Activated naive CD8-positive, alpha-beta T cell (primary cell): ENCODE results near the gene ANKRD11.

ENCODE experiments used
- H3K27ac Mint-ChIP-seq: one replicate; pipeline ENCODE4 v1.8.0; 2021; ENCODE audit warnings: mixed read lengths
- H3K27me3 Mint-ChIP-seq: one replicate; pipeline ENCODE4 v1.8.0; 2021; ENCODE audit warnings: mixed read lengths
- H3K36me3 Mint-ChIP-seq: one replicate; pipeline ENCODE4 v1.8.0; 2021; ENCODE audit warnings: mixed read lengths
- H3K4me1 Mint-ChIP-seq: one replicate; pipeline ENCODE4 v1.8.0; 2021; ENCODE audit warnings: low read depth, mixed read lengths
- H3K4me3 Mint-ChIP-seq: one replicate; pipeline ENCODE4 v1.8.0; 2021; ENCODE audit warnings: mild to moderate bottlenecking, mixed read lengths
- H3K9me3 Mint-ChIP-seq: one replicate; pipeline ENCODE4 v1.8.0; 2021; ENCODE audit warnings: low read depth, mixed read lengths

The ANKRD11 gene

DNA sequence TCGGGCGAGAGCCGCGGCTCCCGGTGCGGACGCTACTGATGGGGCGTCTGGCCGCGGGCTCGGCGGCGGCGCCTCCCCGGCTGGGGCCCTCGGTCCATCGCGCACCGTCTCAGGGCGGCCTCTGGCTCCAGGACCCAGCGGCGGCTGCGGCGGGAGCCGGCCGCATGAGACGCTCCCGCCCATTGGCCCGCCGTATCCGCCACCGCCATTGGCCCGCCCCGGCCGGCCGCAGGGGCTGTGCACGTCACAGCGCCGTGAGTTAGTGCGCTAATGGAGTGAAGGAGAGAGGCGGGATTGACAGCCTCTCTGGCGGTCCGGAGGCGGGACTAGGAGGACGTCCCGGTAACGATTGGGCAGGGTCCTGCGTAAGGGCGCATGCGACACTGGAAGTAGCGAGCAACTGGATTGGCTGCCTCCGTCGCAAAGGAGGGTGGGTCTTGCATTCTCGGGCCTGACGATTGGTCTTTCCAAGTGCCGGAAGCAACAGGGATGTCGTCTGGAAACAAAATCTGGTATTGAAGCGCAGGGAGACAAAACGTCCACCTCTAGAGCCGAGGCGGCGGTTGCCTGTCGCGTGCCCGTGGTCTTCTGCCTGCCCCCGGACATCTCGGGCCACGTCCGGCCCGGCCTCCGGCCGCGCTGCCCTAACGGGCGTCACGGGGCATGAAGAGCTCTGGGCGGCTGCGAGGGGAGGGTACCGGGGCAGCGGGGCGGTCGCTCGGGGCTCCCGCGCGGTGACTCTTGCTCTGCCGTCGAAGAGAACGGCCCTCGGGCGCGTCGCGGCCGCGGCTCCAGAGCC is at the start of gene ANKRD11:
Gene ANKRD11, minus strand, starts transcription at position 123 of the 799 bp plus-strand sequence. CDS start 173,542 bp downstream, outside the sequence.
- Mint-ChIP-seq H3K9me3 (no peaks in the 10 kb centered on the region), H3K27ac (peak within 1 kb of the TSS; percentile 98), H3K36me3 (peaks cover 5% of the 10 kb centered on the region), H3K4me1 (peaks cover 53% of the 10 kb centered on the region), H3K4me3 (peak within 1 kb of the TSS; percentile 97), H3K27me3 (no peaks in the 10 kb centered on the region)

DNA sequence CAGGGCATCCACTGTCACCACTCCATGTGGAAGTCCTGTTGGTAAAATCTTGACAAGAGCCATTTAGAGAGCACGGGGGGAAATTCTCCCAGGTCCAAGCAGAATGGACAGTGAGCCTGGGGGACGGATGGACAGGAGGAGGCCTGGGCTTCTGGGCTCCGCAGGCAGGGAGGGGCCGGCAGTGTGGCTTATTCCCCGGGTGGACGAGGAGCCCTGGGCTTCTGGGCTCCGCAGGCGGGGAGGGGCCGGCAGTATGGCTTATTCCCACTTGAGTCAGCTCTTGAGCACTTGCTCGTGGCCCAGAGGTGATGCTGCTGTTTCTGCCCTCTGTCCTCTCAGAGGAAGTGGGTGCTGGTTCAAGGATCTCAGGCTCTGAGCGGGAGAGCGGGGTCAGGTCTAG is 47.9 kb upstream of the ANKRD11 start:
- Mint-ChIP-seq H3K27ac (no peak overlapping the region), H3K36me3 (peaks cover 8% of the 10 kb centered on the region), H3K27me3 (no peaks in the 10 kb centered on the region), H3K9me3 (no peaks in the 10 kb centered on the region), H3K4me1 (peaks cover 26% of the 10 kb centered on the region), H3K4me3 (no peak overlapping the region)

DNA sequence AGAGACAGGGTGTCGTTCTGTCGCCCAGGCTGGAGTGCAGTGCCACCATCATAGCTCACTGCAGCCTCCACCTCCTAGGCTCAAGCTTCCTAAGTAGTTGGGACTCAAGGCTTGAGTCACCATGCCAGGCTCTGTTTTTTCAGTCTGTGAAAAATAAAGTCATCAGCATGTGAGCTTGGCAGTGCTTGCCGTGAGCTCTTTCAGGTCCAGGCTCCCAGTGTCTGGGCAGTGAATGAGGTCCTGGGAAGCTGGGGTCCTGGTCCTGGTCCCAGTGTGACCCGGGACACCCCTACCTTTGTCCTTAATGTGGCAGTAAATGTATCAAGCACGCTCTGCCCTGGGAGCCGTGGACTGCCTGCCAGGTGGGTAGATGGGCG is 47.2 kb upstream of the ANKRD11 start:
- Mint-ChIP-seq H3K4me1 (peaks cover 26% of the 10 kb centered on the region), H3K27ac (no peak overlapping the region), H3K27me3 (no peaks in the 10 kb centered on the region), H3K4me3 (no peak overlapping the region), H3K9me3 (no peaks in the 10 kb centered on the region), H3K36me3 (peaks cover 8% of the 10 kb centered on the region)

DNA sequence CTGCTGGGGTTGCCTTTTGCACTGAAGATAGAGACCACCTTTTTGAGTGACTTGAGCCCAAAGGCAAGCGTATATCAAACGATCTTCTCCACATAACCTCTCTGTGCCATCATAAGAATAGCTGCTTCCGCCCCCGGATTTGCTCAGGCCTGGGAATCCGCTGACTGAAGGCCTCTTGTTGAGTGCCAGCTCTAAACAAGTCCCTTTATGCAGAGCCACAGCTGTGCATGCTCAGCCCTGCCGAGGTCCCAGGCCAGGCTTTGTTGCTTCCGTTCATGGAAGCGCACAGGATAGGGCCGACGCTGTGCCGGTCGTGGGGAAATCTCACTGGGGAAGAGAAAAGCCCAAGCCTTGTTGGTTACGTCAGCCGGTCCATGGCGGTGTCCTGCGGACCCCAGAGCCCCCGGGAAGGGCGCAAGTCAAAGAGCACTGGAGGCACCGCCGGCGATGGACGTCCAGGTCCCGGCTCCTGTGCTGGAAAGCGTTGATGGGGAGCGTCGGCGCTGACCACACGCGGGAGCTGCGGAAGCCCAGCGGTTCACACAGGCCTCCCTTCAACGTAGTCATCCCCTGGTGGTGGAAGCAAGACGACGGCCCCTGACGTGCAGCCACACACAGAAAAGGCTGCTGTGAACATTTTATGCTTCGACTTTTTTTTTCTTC is 46.7 kb upstream of the ANKRD11 start:
- peaks cover 8% of the 10 kb centered on the region for H3K36me3 Mint-ChIP-seq
- H3K4me1 Mint-ChIP-seq: peaks cover 26% of the 10 kb centered on the region
- no peak overlapping the region for H3K4me3 Mint-ChIP-seq
- no peaks in the 10 kb centered on the region for H3K9me3 Mint-ChIP-seq
- no peak overlapping the region for H3K27ac Mint-ChIP-seq
- H3K27me3 Mint-ChIP-seq: no peaks in the 10 kb centered on the region

DNA sequence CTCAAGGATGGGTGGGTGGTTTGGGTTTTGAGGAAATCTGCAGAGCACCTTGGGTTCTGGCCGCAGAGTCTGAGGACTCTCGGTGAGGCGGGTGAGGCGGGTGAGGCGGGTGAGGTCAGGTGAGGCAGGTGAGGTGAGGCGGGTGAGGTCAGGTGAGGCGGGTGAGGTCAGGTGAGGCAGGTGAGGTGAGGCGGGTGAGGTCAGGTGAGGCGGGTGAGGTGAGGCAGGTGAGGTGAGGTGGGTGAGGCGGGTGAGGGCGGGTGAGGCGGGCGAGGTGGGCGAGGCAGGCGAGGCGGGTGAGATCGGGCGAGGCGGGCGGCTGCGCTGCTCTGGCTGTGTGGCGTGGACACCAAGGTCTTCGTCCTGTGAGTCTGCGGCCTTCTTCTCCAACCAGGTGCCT is 46.0 kb upstream of the ANKRD11 start:
- Mint-ChIP-seq H3K27ac (no peak overlapping the region), H3K4me3 (no peak overlapping the region), H3K27me3 (no peaks in the 10 kb centered on the region), H3K36me3 (peaks cover 8% of the 10 kb centered on the region), H3K4me1 (peaks cover 26% of the 10 kb centered on the region), H3K9me3 (no peaks in the 10 kb centered on the region)

- H3K27me3 Mint-ChIP-seq: no peaks in the 10 kb centered on the region
- peaks cover 23% of the 10 kb centered on the region for H3K4me1 Mint-ChIP-seq
- peak overlapping the region; percentile 11 for H3K4me3 Mint-ChIP-seq
- peak overlapping the region; percentile 84 for H3K27ac Mint-ChIP-seq
- peaks cover 6% of the 10 kb centered on the region for H3K36me3 Mint-ChIP-seq
- H3K9me3 Mint-ChIP-seq: no peaks in the 10 kb centered on the region
These were observed 43.9 kb upstream of the ANKRD11 start for GRCh38 chr16:89534252-89534756.

DNA sequence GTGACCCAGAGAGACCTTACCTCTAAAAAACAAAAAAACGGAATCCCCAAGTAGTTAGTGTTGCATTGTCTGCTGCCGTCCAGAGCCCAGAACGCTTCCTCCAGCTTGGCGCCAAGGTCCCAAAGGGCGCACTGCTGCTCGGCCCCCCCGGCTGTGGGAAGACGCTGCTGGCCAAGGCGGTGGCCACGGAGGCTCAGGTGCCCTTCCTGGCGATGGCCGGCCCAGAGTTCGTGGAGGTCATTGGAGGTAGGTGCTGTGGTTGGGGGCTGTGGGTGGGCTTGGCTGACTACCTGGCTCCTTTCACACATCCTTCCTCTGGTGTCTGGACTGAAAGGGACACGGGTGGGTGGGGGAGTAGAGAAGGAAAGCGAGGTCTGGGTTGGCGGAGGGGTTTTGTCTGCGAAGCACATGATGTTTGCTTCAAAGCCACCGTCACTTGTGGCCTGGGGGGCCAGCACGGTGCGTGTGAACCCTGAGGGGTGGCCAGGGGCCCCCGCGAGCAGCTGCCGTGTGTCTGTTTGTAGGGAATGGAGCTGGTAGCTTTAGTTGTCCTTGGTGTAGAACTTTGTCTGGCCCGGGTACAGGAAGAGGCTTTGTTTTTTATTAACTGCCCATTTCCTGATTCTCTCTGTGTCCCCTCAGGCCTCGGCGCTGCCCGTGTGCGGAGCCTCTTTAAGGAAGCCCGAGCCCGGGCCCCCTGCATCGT is 41.6 kb upstream of the ANKRD11 start:
- Mint-ChIP-seq H3K36me3 (peaks cover 6% of the 10 kb centered on the region), H3K27ac (no peak overlapping the region), H3K4me1 (peaks cover 23% of the 10 kb centered on the region), H3K4me3 (no peak overlapping the region), H3K9me3 (no peaks in the 10 kb centered on the region), H3K27me3 (no peaks in the 10 kb centered on the region)

DNA sequence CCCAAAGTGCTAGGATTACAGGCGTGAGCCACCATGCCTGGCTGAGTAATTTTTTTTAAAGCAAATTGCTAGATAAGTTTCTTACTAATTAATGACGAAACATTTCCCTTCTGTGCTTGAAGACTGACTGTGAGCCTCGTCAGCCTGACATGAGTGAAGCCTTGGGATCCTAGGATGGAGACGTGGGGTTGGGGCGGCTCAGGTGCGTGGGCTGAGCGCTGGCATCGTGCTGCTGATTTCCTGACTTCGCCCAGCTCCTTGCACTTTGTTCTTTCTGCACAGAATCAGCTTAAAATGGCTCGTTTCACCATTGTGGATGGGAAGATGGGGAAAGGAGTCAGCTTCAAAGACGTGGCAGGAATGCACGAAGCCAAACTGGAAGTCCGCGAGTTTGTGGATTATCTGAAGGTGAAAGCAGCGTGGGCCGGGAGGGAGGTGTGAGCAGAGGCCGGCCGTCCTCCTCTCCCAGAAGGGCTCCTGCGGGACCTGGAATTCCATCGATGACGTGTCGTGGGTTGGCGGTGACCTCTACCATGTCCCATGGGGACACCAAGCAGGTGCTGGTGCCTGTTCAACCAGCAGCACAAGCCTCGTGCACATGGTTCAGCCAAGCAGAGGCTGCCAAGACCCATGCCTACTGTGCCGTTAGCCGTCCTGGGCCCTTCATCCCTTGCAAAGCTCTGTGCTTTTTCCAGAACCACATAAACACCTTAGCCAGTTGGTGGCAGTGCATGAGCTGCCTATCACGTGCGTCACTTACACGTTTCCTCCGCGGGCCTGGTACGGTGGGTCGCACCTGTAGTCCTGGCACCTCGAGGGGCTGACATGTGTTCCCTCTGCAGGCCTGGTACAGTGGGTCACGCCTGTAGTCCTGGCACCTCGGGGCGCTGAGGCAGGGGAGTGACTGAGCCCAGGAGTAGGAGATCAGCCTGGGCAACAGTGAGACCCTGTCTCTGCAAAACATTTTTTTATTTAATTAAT is 40.3 kb upstream of the ANKRD11 start:
- H3K4me3 Mint-ChIP-seq: no peak overlapping the region
- no peaks in the 10 kb centered on the region for H3K27me3 Mint-ChIP-seq
- no peak overlapping the region for H3K27ac Mint-ChIP-seq
- H3K4me1 Mint-ChIP-seq: peaks cover 22% of the 10 kb centered on the region
- H3K9me3 Mint-ChIP-seq: no peaks in the 10 kb centered on the region
- H3K36me3 Mint-ChIP-seq: peaks cover 6% of the 10 kb centered on the region

GRCh38 chr16:89529097-89529496 is 38.7 kb upstream of the ANKRD11 start:
- Mint-ChIP-seq H3K36me3 (peaks cover 5% of the 10 kb centered on the region), H3K4me3 (no peak overlapping the region), H3K27ac (no peak overlapping the region), H3K4me1 (peaks cover 8% of the 10 kb centered on the region), H3K27me3 (no peaks in the 10 kb centered on the region), H3K9me3 (no peaks in the 10 kb centered on the region)

DNA sequence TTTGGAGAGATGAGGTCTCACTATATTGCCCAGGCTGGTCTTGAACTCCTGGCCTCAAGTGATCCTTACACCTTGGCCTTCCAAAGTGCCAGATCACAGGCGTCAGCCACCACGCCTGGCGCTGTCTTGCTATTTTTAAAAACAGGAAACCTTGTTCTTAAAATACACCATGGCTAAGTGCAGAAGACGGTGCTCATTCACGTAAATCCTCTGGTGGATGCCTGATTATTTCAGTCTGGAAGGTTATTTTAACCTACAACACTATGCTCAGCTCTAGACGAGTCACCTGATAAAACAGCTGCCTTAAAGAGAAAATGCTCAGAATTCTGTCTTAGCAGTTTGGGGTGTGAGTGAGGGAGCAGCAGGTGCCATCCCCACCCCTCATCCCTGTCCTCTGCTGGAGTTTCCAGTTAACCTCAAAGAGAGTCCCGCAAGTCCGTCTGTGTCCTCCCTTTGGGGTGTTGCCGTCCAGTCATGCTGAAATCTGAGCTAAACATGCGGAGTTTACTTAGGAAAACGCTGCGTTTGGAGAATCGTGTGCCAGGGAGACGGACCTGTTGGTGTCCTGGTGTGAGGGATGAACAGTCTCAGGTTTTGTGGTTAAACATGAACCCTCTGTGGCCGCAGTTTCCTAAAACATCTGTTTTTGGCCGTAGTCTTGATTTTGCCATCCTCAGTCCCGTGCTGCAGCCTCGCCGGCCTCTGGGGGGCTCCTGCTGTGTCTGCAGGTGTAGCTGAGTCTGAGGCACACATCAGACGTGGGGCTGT is 35.0 kb upstream of the ANKRD11 start:
- Mint-ChIP-seq H3K4me1 (no peaks in the 10 kb centered on the region), H3K36me3 (no peaks in the 10 kb centered on the region), H3K9me3 (no peaks in the 10 kb centered on the region), H3K4me3 (no peak overlapping the region), H3K27me3 (no peaks in the 10 kb centered on the region), H3K27ac (no peak overlapping the region)

DNA sequence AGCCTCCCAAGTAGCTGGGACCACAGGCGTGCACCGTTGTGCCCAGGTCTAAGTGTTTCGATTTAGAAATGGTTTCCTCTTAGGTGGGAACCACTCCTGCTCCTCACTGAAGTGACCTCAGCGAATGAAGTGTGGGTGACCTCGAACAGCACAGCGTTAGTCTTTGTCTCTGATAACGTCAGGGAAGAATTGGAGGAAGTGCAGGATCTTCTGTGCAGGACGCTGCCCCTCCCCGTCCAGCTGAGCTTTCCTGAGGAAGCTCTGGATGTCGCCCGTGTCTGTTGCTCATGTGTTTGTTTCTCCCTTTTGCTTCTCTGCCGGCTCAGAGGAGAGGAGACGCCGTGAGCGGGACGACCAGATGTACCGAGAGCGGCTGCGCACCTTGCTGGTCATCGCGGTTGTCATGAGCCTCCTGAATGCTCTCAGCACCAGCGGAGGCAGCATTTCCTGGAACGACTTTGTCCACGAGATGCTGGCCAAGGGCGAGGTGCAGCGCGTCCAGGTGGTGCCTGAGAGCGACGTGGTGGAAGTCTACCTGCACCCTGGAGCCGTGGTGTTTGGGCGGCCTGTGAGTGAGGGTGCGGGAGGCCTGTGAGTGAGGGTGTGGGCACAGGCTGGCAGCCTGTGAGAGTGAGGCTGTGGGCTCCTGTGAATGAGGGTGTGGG is 33.5 kb upstream of the ANKRD11 start:
- Mint-ChIP-seq H3K4me1 (no peaks in the 10 kb centered on the region), H3K4me3 (no peak overlapping the region), H3K27ac (no peak overlapping the region), H3K36me3 (no peaks in the 10 kb centered on the region), H3K9me3 (no peaks in the 10 kb centered on the region), H3K27me3 (no peaks in the 10 kb centered on the region)

DNA sequence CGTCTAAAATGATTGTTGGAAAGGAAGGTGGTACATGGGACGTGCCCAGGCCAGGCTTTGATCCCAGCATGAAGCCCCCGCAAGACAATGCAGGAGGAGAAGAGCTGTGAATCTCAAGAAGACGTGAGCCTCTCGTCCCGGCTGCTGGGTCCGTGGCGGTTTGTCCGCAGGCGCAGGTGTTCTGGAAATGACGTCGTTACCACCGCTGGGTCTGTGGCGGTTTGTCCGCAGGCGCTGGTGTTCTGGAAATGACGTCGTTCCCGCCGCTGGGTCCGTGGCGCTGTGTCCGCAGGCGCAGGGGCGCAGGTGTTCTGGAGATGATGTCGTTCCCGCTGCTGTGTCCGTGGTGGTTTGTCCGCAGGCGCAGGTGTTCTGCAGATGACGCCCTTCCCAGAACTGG is 31.9 kb upstream of the ANKRD11 start:
- H3K9me3 Mint-ChIP-seq: no peaks in the 10 kb centered on the region
- H3K4me3 Mint-ChIP-seq: no peak overlapping the region
- no peaks in the 10 kb centered on the region for H3K27me3 Mint-ChIP-seq
- H3K4me1 Mint-ChIP-seq: no peaks in the 10 kb centered on the region
- H3K27ac Mint-ChIP-seq: no peak overlapping the region
- peaks cover 6% of the 10 kb centered on the region for H3K36me3 Mint-ChIP-seq

DNA sequence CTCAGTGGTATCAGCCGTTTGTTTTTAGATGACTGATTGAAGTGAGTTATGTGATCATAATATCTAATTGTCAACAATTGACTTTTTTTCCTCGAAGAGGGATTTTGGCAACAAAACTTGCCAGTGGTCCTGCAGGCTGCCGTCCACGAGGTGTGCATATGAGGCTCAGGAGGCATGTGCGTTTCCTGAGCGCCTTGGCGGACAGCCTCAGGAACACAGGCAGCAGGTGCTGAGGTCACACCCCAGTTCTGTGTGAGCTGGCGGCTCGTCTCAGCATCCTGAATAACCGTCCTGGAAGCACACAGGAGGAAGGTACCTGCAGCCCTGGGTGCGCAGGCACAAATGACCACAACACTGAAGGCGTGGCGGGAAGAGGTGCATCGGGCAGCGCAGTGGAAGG is 29.5 kb upstream of the ANKRD11 start:
- H3K4me3 Mint-ChIP-seq: no peak overlapping the region
- H3K4me1 Mint-ChIP-seq: no peaks in the 10 kb centered on the region
- peaks cover 6% of the 10 kb centered on the region for H3K36me3 Mint-ChIP-seq
- no peaks in the 10 kb centered on the region for H3K27me3 Mint-ChIP-seq
- no peaks in the 10 kb centered on the region for H3K9me3 Mint-ChIP-seq
- no peak overlapping the region for H3K27ac Mint-ChIP-seq
